ENCODE measurements around the gene DENND5B.

Gene DENND5B

DNA sequence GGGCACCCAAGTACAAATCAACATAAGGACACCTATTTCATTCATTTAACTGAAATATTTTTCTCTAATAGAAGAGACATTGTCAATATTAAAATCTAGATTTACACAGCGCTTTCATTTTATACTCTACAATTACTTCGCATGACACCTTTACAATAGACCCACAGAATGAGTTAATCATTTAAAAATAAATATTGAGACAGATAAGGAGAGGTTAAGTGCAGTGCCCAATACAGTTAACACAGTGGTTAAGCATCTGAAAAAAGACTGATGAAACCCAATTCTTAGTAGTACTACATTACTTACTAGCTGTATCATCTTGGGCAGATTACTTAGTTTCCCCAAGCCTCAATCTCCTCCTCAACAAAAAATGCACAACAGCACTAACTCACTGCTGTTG, 116.2 kb downstream of the DENND5B start:
- DNase-seq (ENCODE audit: low read depth in 2 of 2, low spot score in 1 of 2): no peak

DNA sequence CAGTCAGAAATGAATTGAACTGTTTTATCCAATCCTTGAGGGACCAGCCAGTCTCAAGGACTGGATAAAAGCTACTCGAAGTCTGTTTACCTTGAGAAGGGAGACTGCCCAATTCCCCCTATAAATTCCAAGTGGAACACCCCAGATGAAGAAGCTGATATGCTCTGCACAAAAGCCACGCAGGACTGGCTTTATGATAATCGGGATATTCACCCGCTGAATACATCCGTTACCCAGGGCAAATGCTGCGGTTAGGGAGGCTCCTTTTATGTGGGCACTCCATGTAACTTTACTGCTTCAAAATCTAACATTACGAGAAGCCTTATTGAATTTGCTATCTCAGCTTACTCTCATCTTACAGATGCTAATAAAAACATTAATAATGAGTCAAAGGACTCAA, 119.1 kb downstream of the DENND5B start:
- no peak for DNase-seq (ENCODE audit: low read depth in 2 of 2, low spot score in 1 of 2)

DNA sequence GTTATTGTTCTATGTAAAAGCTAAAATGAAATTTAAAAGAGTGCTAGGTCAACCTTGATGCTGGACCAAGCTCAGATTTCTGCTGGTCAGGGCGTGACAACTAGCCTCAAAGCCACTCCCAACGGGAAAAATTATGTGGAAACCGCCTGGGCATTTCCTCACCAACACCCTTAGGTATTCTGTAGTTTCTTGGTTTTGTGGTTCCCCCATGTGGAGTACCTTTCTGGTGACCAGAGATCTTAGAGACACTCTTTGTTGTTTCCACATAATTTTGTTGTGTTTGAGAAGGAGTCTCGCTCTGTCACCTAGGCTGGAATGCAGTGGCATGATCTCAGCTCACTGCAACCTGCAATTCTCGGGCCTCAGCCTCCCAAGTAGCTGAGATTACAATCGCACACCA, 119.9 kb downstream of the DENND5B start:
- DNase-seq (ENCODE audit: low read depth in 2 of 2, low spot score in 1 of 2): no peak

DNA sequence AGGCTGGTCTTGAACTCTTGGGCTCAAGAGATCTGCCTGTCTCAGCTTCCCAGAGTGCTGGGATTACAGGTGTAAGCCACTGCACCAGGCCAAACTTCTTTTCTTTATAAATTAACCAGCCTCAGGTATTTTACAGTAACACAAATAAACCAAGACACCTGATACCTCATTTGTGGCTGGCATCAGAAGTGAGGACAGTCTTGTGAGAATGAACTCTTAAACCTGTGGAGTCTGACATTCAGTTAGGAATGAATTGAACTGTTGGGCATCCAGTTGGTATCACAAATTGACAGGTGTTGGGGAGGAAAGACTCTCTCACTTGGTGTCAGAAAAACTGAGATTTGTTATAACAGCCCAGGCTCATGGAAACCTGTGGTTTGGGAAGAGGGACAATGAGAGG, 120.5 kb downstream of the DENND5B start:
- DNase-seq (ENCODE audit: low read depth in 2 of 2, low spot score in 1 of 2): no peak

DNA sequence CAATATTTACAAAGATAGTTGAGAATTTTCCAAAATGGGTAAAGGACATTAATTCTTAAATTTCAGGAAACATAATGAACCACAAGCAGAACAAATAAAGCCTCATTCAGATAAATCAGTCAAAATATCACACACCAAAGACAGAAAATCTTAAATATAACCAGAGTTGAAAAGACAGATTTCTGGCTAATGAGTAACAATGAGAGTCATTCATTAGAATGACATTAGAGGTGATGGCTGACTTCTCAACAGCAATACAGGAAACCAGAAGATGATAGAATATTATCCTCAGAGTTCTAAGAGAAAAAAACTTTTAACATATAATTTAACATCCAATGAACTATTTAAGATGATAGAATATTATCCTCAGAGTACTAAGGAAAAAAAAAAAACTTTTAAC, 124.2 kb downstream of the DENND5B start:
- DNase-seq (ENCODE audit: low read depth in 2 of 2, low spot score in 1 of 2): no peak

DNA sequence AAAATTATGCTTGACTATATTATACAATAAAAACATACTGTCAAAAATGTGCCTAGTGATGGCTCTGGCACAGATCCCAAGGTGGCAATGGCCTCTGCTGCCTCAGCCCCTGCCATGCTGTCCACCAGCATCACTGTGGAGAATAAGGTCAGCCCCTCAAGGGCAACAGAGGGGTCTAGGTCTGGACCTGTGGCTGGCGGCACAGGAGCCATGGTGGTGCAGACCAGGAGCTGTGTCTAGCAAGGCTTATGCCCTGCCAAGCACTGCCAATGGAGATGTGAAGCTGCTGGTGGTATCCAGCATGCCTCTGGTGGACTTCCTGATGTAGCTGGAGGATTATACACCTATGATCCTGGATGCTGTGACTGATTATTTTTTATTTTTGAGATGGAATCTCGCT, 125.9 kb downstream of the DENND5B start:
- no peak for DNase-seq (ENCODE audit: low read depth in 2 of 2, low spot score in 1 of 2)

DNA sequence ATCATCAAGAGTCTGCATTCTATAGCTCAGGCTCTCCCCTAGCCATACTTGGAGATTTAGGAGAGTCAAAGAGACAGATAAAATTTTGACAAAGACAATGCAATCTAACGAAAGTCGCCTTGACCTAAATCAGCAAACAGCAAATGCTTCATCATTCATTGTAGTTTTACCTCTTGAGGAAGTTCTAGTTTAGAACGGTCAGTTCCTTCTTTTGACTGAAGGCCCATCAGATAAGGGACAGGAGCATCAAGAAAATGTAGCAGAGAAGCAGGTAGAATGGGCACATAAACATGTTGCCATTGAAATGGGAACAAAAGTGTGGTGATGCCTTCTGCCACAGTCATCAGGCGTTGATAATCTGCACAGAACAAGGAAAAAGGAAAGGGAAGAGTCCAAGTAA, 130.9 kb downstream of the DENND5B start:
- no peak for DNase-seq (ENCODE audit: low read depth in 2 of 2, low spot score in 1 of 2)

DNA sequence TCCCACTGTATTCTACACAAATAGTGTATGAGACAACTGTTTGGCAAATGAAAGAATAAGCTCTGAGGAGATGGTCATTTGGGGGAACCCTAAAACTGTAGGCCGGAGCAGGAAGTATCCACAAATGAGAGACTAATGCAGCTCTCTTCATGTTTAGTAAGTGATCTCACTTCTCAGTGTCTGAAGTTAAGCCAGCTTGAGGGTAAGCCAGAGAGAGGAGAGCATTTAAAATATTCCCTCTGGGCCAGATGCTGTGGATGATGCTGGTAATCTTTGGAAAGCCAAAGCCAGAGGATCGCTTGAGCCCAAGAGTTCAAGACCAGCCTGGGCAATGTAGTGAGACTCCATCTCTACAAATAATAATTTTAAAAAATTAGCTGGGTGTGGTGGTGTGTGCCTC, 134.4 kb downstream of the DENND5B start:
- no peak for DNase-seq (ENCODE audit: low read depth in 2 of 2, low spot score in 1 of 2)

DNA sequence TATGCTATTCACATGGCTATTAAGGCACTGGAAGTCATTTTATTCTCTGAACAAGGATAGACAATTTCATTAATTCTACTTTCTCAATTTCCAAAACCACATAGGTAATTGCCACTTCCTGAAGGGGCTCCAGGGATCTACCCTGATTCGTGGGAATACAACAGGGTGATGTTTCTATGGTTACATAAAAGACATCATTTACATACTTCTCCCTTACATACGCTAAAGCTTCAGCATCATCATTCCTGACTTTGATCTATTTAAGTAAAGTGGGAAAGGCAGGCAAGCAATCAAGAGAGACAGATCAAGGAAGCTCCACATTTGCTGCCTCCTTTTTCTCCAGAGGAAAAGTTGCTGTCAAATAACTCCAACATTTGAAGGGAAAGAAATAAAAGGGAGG, 146.2 kb downstream of the DENND5B start:
- no peak for DNase-seq (ENCODE audit: low read depth in 2 of 2, low spot score in 1 of 2)

DNA sequence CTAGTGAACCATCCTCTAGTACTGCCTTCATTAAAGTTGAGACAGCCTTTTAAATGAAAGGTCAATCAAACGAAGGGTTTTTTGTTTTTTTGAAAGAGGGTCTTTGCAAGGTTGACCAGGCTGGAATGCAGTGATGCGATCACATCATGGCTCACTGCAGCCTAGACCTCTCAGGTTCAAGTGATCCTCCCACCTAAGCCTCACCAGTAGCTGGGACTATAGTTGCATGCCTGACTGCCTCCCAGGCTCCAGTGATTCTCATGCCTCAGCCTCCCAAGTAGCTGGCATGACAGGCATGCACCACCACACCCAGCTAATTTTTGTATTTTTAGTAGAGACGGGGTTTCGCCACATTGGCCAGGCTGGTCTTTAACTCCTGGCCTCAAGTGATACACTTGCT, 150.3 kb downstream of the DENND5B start:
- DNase-seq (ENCODE audit: low read depth in 2 of 2, low spot score in 1 of 2): no peak

DNA sequence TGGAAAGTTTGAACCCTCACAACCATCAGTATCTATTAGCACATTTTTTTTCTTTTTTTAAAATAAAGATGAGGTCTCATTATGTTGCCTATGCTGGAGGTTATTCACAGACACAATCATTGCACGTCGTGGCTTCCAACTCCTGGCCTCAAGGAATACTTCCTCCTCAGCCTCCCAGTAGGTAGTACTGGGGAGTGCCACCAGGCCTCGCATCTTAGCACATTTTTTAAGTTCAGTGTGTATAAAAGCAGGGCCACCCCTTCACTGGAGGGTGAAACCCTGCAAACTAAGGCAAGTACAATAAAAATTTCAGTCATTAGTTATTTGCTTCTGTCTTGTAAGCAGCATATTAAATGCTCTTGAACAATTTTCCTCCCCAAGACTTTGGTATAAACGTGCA, 150.8 kb downstream of the DENND5B start:
- no peak for DNase-seq (ENCODE audit: low read depth in 2 of 2, low spot score in 1 of 2)

DNA sequence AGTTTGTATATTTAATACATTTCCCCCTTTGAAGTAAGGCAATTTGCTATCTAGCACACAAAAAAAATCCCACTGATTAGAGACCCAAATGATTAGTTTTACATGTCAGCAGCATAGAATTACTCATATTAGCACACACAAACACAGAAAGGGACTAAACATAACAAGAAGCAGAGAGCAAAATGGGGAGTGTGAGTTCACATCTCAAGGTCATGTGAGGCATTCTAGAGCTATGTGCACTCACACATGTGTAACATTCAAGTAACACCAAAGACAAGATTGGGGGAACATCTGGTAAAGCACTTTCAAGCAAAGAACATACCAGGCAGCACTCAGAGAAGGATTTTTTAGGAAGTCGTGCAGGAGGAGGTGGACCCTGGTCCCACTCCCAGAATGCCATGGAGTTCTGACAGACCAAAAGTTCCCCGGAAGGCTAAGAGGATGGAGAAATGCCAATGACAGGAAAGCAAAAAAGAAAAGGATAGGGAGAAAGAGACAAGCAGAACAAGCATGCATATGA, 159.2 kb downstream of the DENND5B start:
- no peak for DNase-seq (ENCODE audit: low read depth in 2 of 2, low spot score in 1 of 2)

DNA sequence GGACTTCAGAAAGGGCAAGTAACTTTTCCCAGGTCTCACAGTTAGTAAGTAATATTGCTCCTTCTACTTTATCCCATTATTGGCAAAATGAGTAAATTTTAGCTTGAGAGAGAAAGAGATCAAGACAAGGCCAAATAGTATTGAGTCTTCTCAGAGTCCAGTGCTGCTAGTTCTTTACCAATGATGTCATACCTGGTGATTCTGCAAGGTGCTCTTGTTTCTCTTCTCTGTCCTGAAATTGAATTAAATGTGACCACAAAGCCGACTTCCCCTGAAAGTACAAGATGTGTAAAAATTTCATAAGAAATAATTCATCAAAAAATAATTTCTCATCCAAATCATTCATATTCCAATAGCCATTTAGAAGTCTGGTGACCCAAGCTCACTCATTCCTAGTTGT, 167.5 kb downstream of the DENND5B start:
- DNase-seq (ENCODE audit: low read depth in 2 of 2, low spot score in 1 of 2): no peak

DNA sequence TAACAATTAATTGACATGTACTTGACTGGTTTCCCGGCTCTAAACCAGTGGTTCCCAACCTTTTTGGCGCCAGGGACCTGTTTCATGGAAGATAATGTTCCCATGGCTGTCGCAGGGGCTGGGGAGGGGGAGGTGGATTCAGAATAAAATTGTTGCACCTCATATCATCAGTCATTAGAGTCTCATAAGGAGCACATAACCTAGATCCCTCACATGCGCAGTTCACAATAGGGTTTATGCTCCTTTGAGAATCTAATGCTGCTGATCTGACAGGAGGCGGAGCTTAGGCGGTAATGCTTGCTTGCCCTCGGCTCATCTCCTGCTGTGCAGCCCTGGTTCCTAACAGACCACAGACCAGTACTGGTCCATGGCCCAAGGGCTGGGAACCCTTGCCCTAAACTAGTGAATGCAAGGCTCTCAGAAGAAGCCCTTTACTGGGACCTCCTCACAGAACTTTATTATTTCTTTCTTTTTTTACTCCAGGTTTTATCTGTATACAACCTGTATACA, 178.6 kb downstream of the DENND5B start:
- no peak for DNase-seq (ENCODE audit: low read depth in 2 of 2, low spot score in 1 of 2)

DNA sequence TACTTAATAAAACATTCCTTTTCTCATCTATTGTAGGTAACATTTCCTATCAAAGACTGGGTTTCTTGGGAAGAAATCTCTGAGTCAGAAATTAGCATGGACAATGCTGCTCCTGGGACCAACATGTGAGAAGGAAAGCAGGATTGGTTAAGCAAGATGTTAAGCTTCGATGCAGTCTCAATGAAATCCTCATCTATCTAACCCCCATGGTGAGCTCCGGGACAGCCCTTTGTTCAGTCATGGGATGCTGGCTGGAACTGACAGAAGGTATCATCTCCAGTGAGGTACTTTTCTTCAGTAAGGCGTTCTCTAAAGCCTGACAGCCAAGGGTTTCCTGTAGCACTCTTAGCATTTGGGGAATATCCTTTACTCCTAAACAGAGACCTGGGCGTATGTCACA, 182.2 kb downstream of the DENND5B start:
- no peak for DNase-seq (ENCODE audit: low read depth in 2 of 2, low spot score in 1 of 2)

DNA sequence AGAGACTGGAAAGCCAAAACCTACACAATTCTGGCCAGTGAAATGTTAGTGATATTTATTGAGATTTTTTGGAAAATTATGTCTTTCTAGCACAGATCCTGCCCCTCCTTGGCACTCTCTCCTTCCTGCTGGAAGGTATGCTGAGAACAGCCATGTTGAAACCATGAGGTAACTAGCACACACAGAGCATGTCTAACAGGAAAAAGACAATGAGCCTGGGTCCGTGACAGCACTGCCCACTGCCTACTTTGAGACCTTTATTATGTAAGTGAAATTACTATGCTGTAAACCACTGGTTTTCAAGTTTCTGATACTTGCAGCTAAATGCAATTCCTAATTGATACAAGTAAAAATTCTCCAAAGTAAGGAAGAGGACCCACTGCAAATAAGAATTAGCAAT, 183.4 kb downstream of the DENND5B start:
- no peak for DNase-seq (ENCODE audit: low read depth in 2 of 2, low spot score in 1 of 2)

DNA sequence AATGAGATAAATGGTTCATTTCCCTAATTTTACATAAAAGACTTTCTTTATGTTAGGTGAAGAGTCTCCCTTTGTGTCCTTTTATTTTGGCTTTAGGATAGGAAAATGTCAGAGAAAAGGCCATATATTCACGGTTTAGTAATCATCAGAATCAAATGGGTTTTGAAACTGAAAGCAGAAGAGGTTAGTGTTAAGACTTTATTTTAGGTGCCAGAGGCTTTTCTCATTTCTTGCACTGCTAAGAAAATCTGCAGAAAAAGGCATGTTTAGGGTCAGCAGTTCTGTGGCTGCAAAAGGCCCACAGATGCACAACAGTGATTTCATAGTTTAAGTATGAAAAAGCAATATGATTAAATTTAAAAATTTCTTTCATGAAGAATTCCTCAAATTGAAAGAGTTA, 184.6 kb downstream of the DENND5B start:
- no peak for DNase-seq (ENCODE audit: low read depth in 2 of 2, low spot score in 1 of 2)

DNA sequence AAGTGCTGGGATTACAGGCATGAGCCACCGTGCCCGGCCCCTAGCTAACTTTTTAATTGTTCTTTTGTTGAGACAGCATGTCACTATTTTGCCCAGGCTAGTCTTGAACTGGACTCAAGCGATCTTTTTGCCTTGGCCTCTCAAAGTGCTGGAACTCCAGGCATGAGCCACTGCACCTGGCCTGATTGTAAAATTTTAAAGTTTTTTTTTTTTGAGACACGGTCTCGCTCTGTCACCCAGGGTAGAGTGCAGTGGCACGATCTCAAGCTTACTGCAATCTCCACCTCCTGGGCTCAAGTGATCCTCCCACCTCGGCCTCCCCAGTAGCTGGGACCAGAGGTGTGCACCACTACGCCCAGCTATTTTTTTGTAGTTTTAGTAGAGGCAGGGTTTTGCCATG, 185.9 kb downstream of the DENND5B start:
- no peak for DNase-seq (ENCODE audit: low read depth in 2 of 2, low spot score in 1 of 2)

DNA sequence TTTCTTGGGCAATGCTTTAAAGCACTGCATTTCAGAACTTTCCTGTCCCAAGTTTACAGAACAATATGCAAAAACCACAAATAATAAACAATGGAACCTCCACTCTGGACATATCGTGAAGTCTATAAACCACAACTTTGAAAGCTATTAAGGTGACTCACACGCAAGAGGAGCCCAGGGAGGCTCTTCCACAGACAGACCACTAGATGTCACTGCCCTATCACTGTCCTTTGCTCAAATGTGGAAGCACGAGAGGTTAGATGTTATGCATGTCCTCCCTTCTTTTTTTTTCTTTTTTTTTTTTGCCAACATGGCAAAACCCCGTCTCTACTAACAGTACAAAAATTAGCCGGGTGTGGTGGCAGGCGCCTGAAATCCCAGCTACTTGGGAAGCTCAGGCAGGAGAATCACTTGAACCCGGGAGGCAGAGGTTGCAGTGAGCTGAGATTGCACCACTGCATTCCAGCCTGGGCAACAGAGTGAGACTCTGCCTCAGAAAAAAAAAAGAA, 187.8 kb downstream of the DENND5B start:
- DNase-seq (ENCODE audit: low read depth in 2 of 2, low spot score in 1 of 2): peak in 1 of 2 donors; percentile 3

DNA sequence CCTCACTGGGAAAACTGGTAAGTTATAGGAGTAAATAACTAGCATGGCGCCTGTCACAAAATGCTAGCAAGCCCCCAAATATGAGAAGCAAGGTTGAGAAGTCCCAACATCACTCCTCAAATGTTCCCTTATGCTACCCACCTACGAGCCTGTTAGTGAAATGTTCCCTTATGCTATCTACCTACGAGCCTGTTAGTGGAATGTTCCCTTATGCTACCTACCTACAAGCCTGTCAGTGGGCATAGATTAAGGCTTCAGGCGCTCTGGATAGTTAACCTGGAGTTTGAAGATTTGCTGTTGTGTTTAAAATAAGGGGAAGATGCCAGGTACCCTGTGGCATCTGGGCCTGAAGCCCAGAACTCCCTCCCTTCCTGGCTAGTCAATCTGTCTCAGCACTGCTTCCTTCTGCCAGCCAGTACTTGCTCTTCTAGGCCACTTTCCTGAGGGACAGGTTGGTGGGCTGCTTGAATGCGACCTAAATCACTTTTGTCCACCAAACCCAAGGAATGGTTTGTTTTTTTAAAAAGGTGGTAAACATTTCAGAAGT, 197.9 kb downstream of the DENND5B start:
- DNase-seq (ENCODE audit: low read depth in 2 of 2, low spot score in 1 of 2): no peak

DNA sequence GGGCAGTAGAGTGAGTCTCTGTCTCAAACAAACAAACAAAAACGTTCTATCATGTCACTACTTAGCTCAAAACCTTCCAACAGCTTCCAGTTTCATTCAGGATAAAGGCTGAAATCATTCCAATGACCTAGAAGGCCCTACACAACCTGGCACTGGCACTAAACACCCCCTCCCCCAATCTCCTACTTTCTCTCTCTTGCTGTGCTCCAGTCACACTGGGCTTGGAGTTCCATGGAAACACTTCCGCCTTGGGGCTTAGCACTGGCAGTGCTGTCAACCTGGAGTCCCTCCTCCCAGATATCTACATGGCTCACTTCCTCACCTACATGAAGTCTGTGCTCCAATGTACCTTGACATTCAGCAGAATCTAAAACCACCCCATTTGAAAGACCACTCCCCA, 199.9 kb downstream of the DENND5B start:
- no peak for DNase-seq (ENCODE audit: low read depth in 2 of 2, low spot score in 1 of 2)

DNA sequence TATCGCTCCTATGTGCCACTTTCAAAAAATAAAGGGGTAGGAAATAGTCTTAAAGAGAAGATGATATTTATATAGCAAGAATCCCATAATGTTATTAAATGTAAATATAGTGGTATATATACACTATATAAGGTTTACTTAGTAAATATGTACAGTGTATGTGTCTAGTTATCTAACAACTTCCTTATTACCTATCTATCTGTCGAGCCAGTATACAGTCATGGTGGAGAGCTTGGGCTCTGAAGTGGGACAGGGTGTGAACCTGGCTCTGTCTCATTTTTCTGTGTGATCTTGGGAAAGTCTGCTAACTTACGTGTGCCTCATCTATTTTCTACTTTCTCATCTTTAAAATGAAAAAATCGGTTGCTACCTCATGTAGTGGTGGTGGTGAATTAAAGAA, 202.2 kb downstream of the DENND5B start:
- DNase-seq (ENCODE audit: low read depth in 2 of 2, low spot score in 1 of 2): no peak

DNA sequence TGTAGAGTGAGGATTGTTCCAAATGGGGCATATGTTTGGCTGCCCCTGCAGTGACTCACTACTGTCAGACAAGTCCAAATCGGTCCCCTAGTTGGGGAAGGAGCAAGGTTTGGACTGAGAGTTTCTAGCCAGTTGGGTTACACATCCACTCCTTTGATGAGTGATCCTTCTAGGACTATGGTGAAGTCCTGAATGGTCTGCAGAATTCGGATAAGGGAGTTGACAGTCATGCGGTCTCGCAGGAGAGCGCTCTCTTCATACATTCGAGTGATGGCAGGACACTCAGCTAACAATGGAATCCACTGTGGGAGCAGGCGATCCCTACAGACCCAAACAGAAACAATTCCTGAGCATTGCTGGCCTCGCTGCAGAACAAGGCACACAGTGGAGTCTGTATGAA, 203.5 kb downstream of the DENND5B start:
- DNase-seq (ENCODE audit: low read depth in 2 of 2, low spot score in 1 of 2): no peak
